ENCODE data around the gene PRKCA. TPM values are rescaled to one million over a fixed set of nuclear protein-coding genes. Genes with fewer than 3 reads are reported as not detected.

PRKCA gene
- polyA plus RNA-seq, 2 donors: 1.2 to 1.3 TPM

DNA sequence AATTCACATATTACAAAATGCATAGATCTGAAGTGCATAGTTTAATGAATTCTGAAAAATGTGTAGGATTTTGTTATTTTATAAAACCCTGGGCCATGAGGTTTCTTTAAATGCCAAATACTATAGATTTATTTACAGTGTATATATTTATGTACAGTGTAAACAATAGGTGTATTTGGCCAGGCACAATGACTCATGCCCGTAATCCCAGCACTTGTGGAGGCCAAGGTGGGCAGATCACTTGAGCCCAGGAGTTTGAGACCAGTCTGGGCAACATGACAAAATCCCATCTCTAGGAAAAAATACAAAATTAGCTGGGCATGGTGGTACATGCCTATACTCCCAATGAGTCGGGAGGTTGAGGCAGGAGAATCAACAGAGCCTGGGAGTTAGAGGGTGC lies 249.4 kb downstream of the PRKCA start:
- Histone ChIP-seq H3K4me1 (ENCODE audit: control insufficient read depth in 2 of 2, insufficient read depth in 2 of 2, low read length in 1 of 2) (no peaks in the 10 kb centered on the region), H3K27me3 (ENCODE audit: control insufficient read depth in 1 of 2, insufficient read depth in 2 of 2, low read length in 2 of 2) (no peaks in the 10 kb centered on the region), H3K9me3 (ENCODE audit: control insufficient read depth in 2 of 2, insufficient read depth in 1 of 2, low read depth in 1 of 2, low read length in 1 of 2) (no peaks in the 10 kb centered on the region), H3K4me3 (ENCODE audit: low read depth in 1 of 2, low read length in 2 of 2) (no peak overlapping the region), H3K36me3 (ENCODE audit: control insufficient read depth in 2 of 2, insufficient read depth in 2 of 2, low read length in 1 of 2) (no peaks in the 10 kb centered on the region), H3K27ac (ENCODE audit: low read depth in 2 of 2, low read length in 1 of 2) (no peak overlapping the region)
- WGBS, 2 donors: 73 to 84% methylated on average over 2 of the region's 2 CpGs

DNA sequence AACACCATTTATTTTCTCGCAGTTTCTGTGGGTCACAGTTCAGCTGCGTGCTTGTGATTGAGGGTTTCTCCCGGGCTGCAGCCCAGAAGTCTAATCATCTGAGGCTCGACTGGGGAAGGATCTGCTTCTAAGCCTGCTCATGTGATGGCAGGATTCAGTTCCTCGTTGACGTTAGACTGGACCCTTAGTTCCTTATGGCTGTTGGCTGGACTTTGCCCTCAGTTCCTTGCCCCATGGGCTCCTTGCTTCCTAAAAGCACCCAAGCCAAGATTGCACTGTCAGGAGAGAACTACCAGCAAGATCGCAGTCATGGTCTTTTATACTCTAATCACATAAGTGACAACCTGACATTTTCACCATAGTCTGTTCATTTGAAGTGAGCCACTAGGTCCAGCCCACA lies 250.0 kb downstream of the PRKCA start:
- no peak overlapping the region for H3K27ac ChIP-seq (ENCODE audit: low read depth in 2 of 2, low read length in 1 of 2)
- no peaks in the 10 kb centered on the region for H3K9me3 ChIP-seq (ENCODE audit: control insufficient read depth in 2 of 2, insufficient read depth in 1 of 2, low read depth in 1 of 2, low read length in 1 of 2)
- H3K36me3 ChIP-seq (ENCODE audit: control insufficient read depth in 2 of 2, insufficient read depth in 2 of 2, low read length in 1 of 2): no peaks in the 10 kb centered on the region
- H3K4me1 ChIP-seq (ENCODE audit: control insufficient read depth in 2 of 2, insufficient read depth in 2 of 2, low read length in 1 of 2): no peaks in the 10 kb centered on the region
- H3K4me3 ChIP-seq (ENCODE audit: low read depth in 1 of 2, low read length in 2 of 2): no peak overlapping the region
- 91 to 94% methylated on average over 7 of the region's 7 CpGs for WGBS, 2 donors
- no peaks in the 10 kb centered on the region for H3K27me3 ChIP-seq (ENCODE audit: control insufficient read depth in 1 of 2, insufficient read depth in 2 of 2, low read length in 2 of 2)

DNA sequence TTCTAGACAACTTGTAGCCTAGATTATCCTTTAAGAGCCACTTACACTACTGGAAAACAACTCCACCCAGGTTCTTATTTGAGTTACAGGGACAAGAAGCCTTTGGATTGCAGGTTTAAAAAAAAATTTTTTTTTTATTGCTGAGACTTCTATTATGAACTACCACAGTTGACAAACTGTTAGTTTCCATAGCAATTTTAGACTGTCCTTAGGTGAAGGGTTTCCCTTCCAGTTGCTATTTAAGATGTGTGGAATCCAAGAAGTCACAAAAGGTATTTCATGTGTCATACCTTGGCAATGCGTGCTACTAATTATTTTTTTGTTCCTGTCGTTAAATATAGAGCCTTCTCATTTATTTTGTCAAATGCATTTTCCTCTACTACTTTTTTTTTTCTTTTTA lies 253.2 kb downstream of the PRKCA start:
- H3K36me3 ChIP-seq (ENCODE audit: control insufficient read depth in 2 of 2, insufficient read depth in 2 of 2, low read length in 1 of 2): no peaks in the 10 kb centered on the region
- no peaks in the 10 kb centered on the region for H3K4me1 ChIP-seq (ENCODE audit: control insufficient read depth in 2 of 2, insufficient read depth in 2 of 2, low read length in 1 of 2)
- H3K4me3 ChIP-seq (ENCODE audit: low read depth in 1 of 2, low read length in 2 of 2): no peak overlapping the region
- H3K27ac ChIP-seq (ENCODE audit: low read depth in 2 of 2, low read length in 1 of 2): no peak overlapping the region
- no peaks in the 10 kb centered on the region for H3K9me3 ChIP-seq (ENCODE audit: control insufficient read depth in 2 of 2, insufficient read depth in 1 of 2, low read depth in 1 of 2, low read length in 1 of 2)
- 54 to 62% methylated on average over 2 of the region's 2 CpGs for WGBS, 2 donors
- no peaks in the 10 kb centered on the region for H3K27me3 ChIP-seq (ENCODE audit: control insufficient read depth in 1 of 2, insufficient read depth in 2 of 2, low read length in 2 of 2)

DNA sequence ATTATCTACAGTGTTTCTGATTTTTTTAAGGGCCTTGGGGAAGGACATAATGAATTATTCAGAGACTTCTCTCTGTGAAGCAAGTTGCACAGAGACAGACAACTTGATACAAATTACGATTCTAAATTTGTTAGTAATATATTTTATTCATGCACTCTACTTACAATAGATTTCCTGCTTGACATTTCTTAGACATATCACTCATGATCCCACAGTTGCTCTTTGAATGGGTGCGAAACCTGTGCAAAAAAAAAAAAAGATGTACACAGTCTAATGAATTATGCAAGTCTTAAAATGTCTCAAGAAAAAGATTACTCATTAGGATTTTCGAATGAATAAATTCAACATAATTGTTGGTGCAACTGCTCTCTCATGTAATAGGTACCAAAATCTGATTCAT lies 254.8 kb downstream of the PRKCA start:
- Histone ChIP-seq H3K4me3 (ENCODE audit: low read depth in 1 of 2, low read length in 2 of 2) (no peak overlapping the region), H3K36me3 (ENCODE audit: control insufficient read depth in 2 of 2, insufficient read depth in 2 of 2, low read length in 1 of 2) (no peaks in the 10 kb centered on the region), H3K9me3 (ENCODE audit: control insufficient read depth in 2 of 2, insufficient read depth in 1 of 2, low read depth in 1 of 2, low read length in 1 of 2) (no peaks in the 10 kb centered on the region), H3K4me1 (ENCODE audit: control insufficient read depth in 2 of 2, insufficient read depth in 2 of 2, low read length in 1 of 2) (no peaks in the 10 kb centered on the region), H3K27me3 (ENCODE audit: control insufficient read depth in 1 of 2, insufficient read depth in 2 of 2, low read length in 2 of 2) (no peaks in the 10 kb centered on the region), H3K27ac (ENCODE audit: low read depth in 2 of 2, low read length in 1 of 2) (no peak overlapping the region)
- WGBS, 2 donors: 83 to 89% methylated on average over 3 of the region's 3 CpGs

GRCh38 chr17:66557886-66558285 lies 255.5 kb downstream of the PRKCA start:
- Histone ChIP-seq H3K4me3 (ENCODE audit: low read depth in 1 of 2, low read length in 2 of 2) (no peak overlapping the region), H3K9me3 (ENCODE audit: control insufficient read depth in 2 of 2, insufficient read depth in 1 of 2, low read depth in 1 of 2, low read length in 1 of 2) (no peaks in the 10 kb centered on the region), H3K36me3 (ENCODE audit: control insufficient read depth in 2 of 2, insufficient read depth in 2 of 2, low read length in 1 of 2) (no peaks in the 10 kb centered on the region), H3K27ac (ENCODE audit: low read depth in 2 of 2, low read length in 1 of 2) (no peak overlapping the region), H3K4me1 (ENCODE audit: control insufficient read depth in 2 of 2, insufficient read depth in 2 of 2, low read length in 1 of 2) (no peaks in the 10 kb centered on the region), H3K27me3 (ENCODE audit: control insufficient read depth in 1 of 2, insufficient read depth in 2 of 2, low read length in 2 of 2) (no peaks in the 10 kb centered on the region)
- 94% methylated on average over 8 of the region's 8 CpGs for WGBS, 2 donors

DNA sequence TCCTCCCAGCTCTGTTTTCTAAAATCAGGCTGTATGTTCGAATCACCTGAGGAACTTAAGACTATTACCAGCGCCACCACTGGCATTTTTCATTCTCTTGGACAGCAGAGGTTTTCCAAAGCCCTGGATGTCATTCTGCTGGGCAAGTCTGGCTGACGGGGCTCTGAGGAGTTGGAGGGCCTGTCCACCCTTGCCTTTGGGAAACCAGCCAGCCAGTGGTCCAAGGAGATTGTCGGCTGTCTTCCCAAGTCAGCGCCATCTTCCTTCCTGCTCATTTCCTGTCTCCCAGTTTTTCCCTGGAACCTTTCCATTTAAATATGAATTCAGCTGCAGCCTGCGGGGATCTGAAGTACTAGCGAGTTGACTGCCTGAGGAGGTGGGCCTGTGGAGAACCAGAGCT lies 258.3 kb downstream of the PRKCA start:
- H3K27me3 ChIP-seq (ENCODE audit: control insufficient read depth in 1 of 2, insufficient read depth in 2 of 2, low read length in 2 of 2): no peaks in the 10 kb centered on the region
- WGBS, 2 donors: 92 to 94% methylated on average over 7 of the region's 7 CpGs
- no peak overlapping the region for H3K4me3 ChIP-seq (ENCODE audit: low read depth in 1 of 2, low read length in 2 of 2)
- no peak overlapping the region for H3K27ac ChIP-seq (ENCODE audit: low read depth in 2 of 2, low read length in 1 of 2)
- no peaks in the 10 kb centered on the region for H3K36me3 ChIP-seq (ENCODE audit: control insufficient read depth in 2 of 2, insufficient read depth in 2 of 2, low read length in 1 of 2)
- no peaks in the 10 kb centered on the region for H3K9me3 ChIP-seq (ENCODE audit: control insufficient read depth in 2 of 2, insufficient read depth in 1 of 2, low read depth in 1 of 2, low read length in 1 of 2)
- H3K4me1 ChIP-seq (ENCODE audit: control insufficient read depth in 2 of 2, insufficient read depth in 2 of 2, low read length in 1 of 2): no peaks in the 10 kb centered on the region

GRCh38 chr17:66562119-66562518 lies 259.7 kb downstream of the PRKCA start:
- Histone ChIP-seq H3K36me3 (ENCODE audit: control insufficient read depth in 2 of 2, insufficient read depth in 2 of 2, low read length in 1 of 2) (no peaks in the 10 kb centered on the region), H3K9me3 (ENCODE audit: control insufficient read depth in 2 of 2, insufficient read depth in 1 of 2, low read depth in 1 of 2, low read length in 1 of 2) (no peaks in the 10 kb centered on the region), H3K4me1 (ENCODE audit: control insufficient read depth in 2 of 2, insufficient read depth in 2 of 2, low read length in 1 of 2) (no peaks in the 10 kb centered on the region), H3K4me3 (ENCODE audit: low read depth in 1 of 2, low read length in 2 of 2) (no peak overlapping the region), H3K27me3 (ENCODE audit: control insufficient read depth in 1 of 2, insufficient read depth in 2 of 2, low read length in 2 of 2) (no peaks in the 10 kb centered on the region), H3K27ac (ENCODE audit: low read depth in 2 of 2, low read length in 1 of 2) (no peak overlapping the region)

DNA sequence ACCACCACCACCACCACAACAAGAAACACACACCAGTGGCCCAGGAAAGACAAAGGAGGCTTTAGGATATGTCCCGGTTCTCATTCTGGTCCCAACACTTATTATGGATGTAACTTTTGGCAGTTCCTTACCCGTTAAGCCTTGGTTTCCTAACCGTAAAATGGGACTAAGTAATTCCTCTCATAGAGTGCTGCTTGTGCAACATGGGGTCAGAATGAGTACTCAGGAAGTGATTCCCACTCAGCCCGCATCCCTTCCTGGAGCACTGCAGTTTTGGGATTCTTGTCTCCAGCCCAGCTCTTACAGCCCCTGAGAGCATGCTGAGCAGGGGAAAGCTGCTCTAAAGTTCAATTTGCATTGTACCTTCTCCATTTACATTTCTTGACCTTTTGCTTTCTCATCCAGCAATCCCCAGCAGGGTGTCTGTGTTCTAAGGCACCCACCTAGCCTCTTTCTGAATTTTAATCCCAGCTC lies 262.6 kb downstream of the PRKCA start:
- no peaks in the 10 kb centered on the region for H3K36me3 ChIP-seq (ENCODE audit: control insufficient read depth in 2 of 2, insufficient read depth in 2 of 2, low read length in 1 of 2)
- H3K27ac ChIP-seq (ENCODE audit: low read depth in 2 of 2, low read length in 1 of 2): no peak overlapping the region
- 93 to 95% methylated on average over 4 of the region's 4 CpGs for WGBS, 2 donors
- no peak overlapping the region for H3K4me3 ChIP-seq (ENCODE audit: low read depth in 1 of 2, low read length in 2 of 2)
- no peaks in the 10 kb centered on the region for H3K27me3 ChIP-seq (ENCODE audit: control insufficient read depth in 1 of 2, insufficient read depth in 2 of 2, low read length in 2 of 2)
- no peaks in the 10 kb centered on the region for H3K9me3 ChIP-seq (ENCODE audit: control insufficient read depth in 2 of 2, insufficient read depth in 1 of 2, low read depth in 1 of 2, low read length in 1 of 2)
- no peaks in the 10 kb centered on the region for H3K4me1 ChIP-seq (ENCODE audit: control insufficient read depth in 2 of 2, insufficient read depth in 2 of 2, low read length in 1 of 2)

DNA sequence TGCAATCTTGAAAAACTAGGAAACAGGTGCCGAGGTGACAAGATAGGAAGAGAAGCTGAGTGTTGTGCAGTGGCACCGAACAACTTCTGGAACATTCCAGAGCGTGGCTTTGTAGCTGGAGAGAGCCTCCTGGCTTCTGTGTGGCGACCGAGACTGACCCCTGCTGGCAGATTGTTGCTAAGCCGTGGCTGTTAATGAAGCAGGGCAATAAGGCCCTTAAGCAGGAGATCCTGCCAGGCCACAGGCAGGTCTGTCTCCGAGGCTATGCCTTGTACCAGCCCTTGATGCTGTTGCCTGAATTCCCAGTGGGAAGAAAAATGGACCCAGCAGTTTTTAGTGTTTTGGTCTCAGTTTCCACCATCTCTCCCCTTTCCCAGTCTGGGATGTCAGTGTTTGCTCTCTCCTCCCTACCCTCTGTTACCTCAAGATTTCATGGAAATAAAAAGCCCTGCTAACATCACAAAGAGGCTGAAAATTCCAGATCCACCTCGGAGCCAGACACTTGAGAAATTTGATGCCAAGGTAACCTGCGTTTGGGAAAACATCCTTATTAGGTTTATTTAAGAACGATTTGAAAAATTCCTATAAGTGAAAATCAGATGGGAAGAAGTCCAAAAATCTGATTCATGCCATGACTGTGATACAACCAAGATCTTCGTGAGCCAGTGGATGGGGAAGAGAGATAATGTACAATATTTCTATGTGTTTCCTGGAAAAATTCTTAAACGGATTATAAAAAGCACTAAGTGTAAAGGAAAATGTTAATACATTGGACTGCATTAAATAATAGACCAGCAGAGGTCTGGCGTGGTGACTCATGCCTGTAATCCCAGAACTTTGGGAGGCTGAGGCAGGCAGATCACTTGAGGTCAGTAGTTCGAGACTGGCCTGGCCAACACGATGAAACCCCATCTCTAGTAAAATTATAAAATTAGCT lies 265.1 kb downstream of the PRKCA start:
- 52 to 58% methylated on average over 15 of the region's 15 CpGs for WGBS, 2 donors
- no peak overlapping the region for H3K4me3 ChIP-seq (ENCODE audit: low read depth in 1 of 2, low read length in 2 of 2)
- no peak overlapping the region for H3K27ac ChIP-seq (ENCODE audit: low read depth in 2 of 2, low read length in 1 of 2)
- no peaks in the 10 kb centered on the region for H3K9me3 ChIP-seq (ENCODE audit: control insufficient read depth in 2 of 2, insufficient read depth in 1 of 2, low read depth in 1 of 2, low read length in 1 of 2)
- no peaks in the 10 kb centered on the region for H3K27me3 ChIP-seq (ENCODE audit: control insufficient read depth in 1 of 2, insufficient read depth in 2 of 2, low read length in 2 of 2)
- H3K4me1 ChIP-seq (ENCODE audit: control insufficient read depth in 2 of 2, insufficient read depth in 2 of 2, low read length in 1 of 2): no peaks in the 10 kb centered on the region
- no peaks in the 10 kb centered on the region for H3K36me3 ChIP-seq (ENCODE audit: control insufficient read depth in 2 of 2, insufficient read depth in 2 of 2, low read length in 1 of 2)

- H3K4me1 ChIP-seq (ENCODE audit: control insufficient read depth in 2 of 2, insufficient read depth in 2 of 2, low read length in 1 of 2): no peaks in the 10 kb centered on the region
- H3K27ac ChIP-seq (ENCODE audit: low read depth in 2 of 2, low read length in 1 of 2): no peak overlapping the region
- WGBS, 2 donors: 93 to 97% methylated on average over 2 of the region's 2 CpGs
- H3K4me3 ChIP-seq (ENCODE audit: low read depth in 1 of 2, low read length in 2 of 2): no peak overlapping the region
- H3K9me3 ChIP-seq (ENCODE audit: control insufficient read depth in 2 of 2, insufficient read depth in 1 of 2, low read depth in 1 of 2, low read length in 1 of 2): no peaks in the 10 kb centered on the region
- H3K27me3 ChIP-seq (ENCODE audit: control insufficient read depth in 1 of 2, insufficient read depth in 2 of 2, low read length in 2 of 2): no peaks in the 10 kb centered on the region
- H3K36me3 ChIP-seq (ENCODE audit: control insufficient read depth in 2 of 2, insufficient read depth in 2 of 2, low read length in 1 of 2): no peaks in the 10 kb centered on the region
These were observed 267.2 kb downstream of the PRKCA start for GRCh38 chr17:66569572-66569971.
